ENCODE results near the gene SPHK1. TPM values are rescaled to one million over a fixed set of nuclear protein-coding genes. Genes with fewer than 3 reads are reported as not detected.
A peak's percentile ranks its signal among the peaks of the same experiment; 100 is the strongest.
"Not testable (repeated sequence)": the region's sequence is repeated elsewhere in the genome, so short reads cannot be mapped to it uniquely, and the experiment has no call there.

Gene SPHK1
- 11.0 TPM for total RNA-seq
- long read RNA-seq, transcript SPHK1-210 (6 exons, 1,821 nt), result major isoform, 10 of 34 reads
- long read RNA-seq, partial matches to known transcripts, result 8 of 34 reads
- long read RNA-seq, other reads (novel, unspliced or antisense), result 8 of 34 reads

- DNase-seq (ENCODE audit: low spot score), result peak; percentile 90
- intact Hi-C loops (cut with DNase I), result loop anchor here (1.0 to 2.0 kb wide), 2 partner anchors 14 to 30 kb away; no protein-coding TSS in a partner anchor
Observed at GRCh38 chr17:76384222-76384986, at the start of gene SPHK1. Gene SPHK1 (plus strand): TSS chr17:76384609. CDS start chr17:76385645, 1,036 bp downstream.

GRCh38 chr17:76335716-76336381, 48.6 kb upstream of the SPHK1 start:
- no peak for DNase-seq (ENCODE audit: low spot score)
- intact Hi-C loops (cut with DNase I), result no loop called here

GRCh38 chr17:76336756-76337412, 47.5 kb upstream of the SPHK1 start:
- no peak for DNase-seq (ENCODE audit: low spot score)
- intact Hi-C loops (cut with DNase I), result no loop called here

- intact Hi-C loops (cut with DNase I), result no loop called here
Observed at GRCh38 chr17:76337413-76337777, 47.0 kb upstream of the SPHK1 start.

GRCh38 chr17:76341301-76341700, 43.1 kb upstream of the SPHK1 start:
- intact Hi-C loops (cut with DNase I), result no loop called here
- DNase-seq (ENCODE audit: low spot score), result no peak

More at GRCh38 chr17:76337413-76337777, 47.0 kb upstream of the SPHK1 start:
- no peak for DNase-seq (ENCODE audit: low spot score)

GRCh38 chr17:76343106-76343505, 41.3 kb upstream of the SPHK1 start:
- DNase-seq (ENCODE audit: low spot score), result no peak
- intact Hi-C loops (cut with DNase I), result no loop called here

GRCh38 chr17:76345377-76345974, 38.9 kb upstream of the SPHK1 start:
- no peak for DNase-seq (ENCODE audit: low spot score)
- intact Hi-C loops (cut with DNase I), result no loop called here

- intact Hi-C loops (cut with DNase I); DNase-seq (ENCODE audit: low spot score): not testable (repeated sequence)
Observed at GRCh38 chr17:76346936-76347335, 37.5 kb upstream of the SPHK1 start.

- DNase-seq (ENCODE audit: low spot score), result no peak
- intact Hi-C loops (cut with DNase I), result no loop called here
Observed at GRCh38 chr17:76350463-76350862, 33.9 kb upstream of the SPHK1 start.

- intact Hi-C loops (cut with DNase I), result no loop called here
- DNase-seq (ENCODE audit: low spot score), result no peak
Observed at GRCh38 chr17:76351526-76352071, 32.8 kb upstream of the SPHK1 start.

GRCh38 chr17:76353004-76353598, 31.3 kb upstream of the SPHK1 start:
- no peak for DNase-seq (ENCODE audit: low spot score)
- intact Hi-C loops (cut with DNase I), result no loop called here

- peak; percentile 94 for DNase-seq (ENCODE audit: low spot score)
- intact Hi-C loops (cut with DNase I), result loop anchor here (1.0 kb wide), 1 partner anchor 31 kb away; the partner anchor contains the start of gene SPHK1
Observed at GRCh38 chr17:76353599-76354316, 30.7 kb upstream of the SPHK1 start, which contains the start of gene PRPSAP1. Gene PRPSAP1 (minus strand): TSS chr17:76353916. CDS start chr17:76353703, 213 bp downstream.

GRCh38 chr17:76354317-76354729, 30.1 kb upstream of the SPHK1 start:
- no peak for DNase-seq (ENCODE audit: low spot score)
- intact Hi-C loops (cut with DNase I), result loop anchor here (1.0 kb wide), 1 partner anchor 30 kb away; the partner anchor contains the start of gene SPHK1

GRCh38 chr17:76354747-76355310, 29.6 kb upstream of the SPHK1 start:
- DNase-seq (ENCODE audit: low spot score), result no peak
- intact Hi-C loops (cut with DNase I), result loop anchor here (1.0 kb wide), 1 partner anchor 29 kb away; the partner anchor contains the start of gene SPHK1

GRCh38 chr17:76356803-76357456, 27.5 kb upstream of the SPHK1 start:
- intact Hi-C loops (cut with DNase I), result no loop called here
- no peak for DNase-seq (ENCODE audit: low spot score)

GRCh38 chr17:76357597-76358158, 26.7 kb upstream of the SPHK1 start:
- intact Hi-C loops (cut with DNase I), result no loop called here
- no peak for DNase-seq (ENCODE audit: low spot score)

- DNase-seq (ENCODE audit: low spot score), result no peak
- intact Hi-C loops (cut with DNase I), result no loop called here
Observed at GRCh38 chr17:76359375-76359774, 25.0 kb upstream of the SPHK1 start.
